WTC11 (cell line): ENCODE measurements around the gene WDR82. TPM values are rescaled to one million over a fixed set of nuclear protein-coding genes. Genes with fewer than 3 reads are reported as not detected.

Experiments used
- ATAC-seq: fragments of 200-7000 bp; cut with Tn5 transposase; 2 replicates; pipeline ENCODE4 v1.10.0; 2021; ENCODE audit warnings: mild to moderate bottlenecking, moderate library complexity
- CTCF ChIA-PET: fragments of 300-600 bp; sonication (Branson Sonifier 250); formaldehyde crosslinking; loops from one replicate; lab custom pipeline; 2021; ENCODE audit warnings: antibody characterized with exemption; lab: Charles Lee
- POLR2A ChIA-PET: fragments of 350-600 bp; sonication (Branson Sonifier 250); formaldehyde crosslinking; loops from one replicate; lab custom pipeline; 2021; ENCODE audit warnings: antibody characterized with exemption; lab: Charles Lee
- DNase-seq: peaks from one replicate; pipeline ENCODE4 v3.0.0; 2021; ENCODE audit warnings: low spot score
- H3K27ac Mint-ChIP-seq: 2 replicates; pipeline ENCODE4 v1.8.0; 2021; ENCODE audit warnings: mixed read lengths
- H3K27me3 Mint-ChIP-seq: 2 replicates; pipeline ENCODE4 v1.8.0; 2021; ENCODE audit warnings: low read depth, mild to moderate bottlenecking, moderate library complexity, mixed read lengths
- H3K36me3 Mint-ChIP-seq: 2 replicates; pipeline ENCODE4 v1.8.0; 2021; ENCODE audit warnings: mixed read lengths
- H3K4me1 Mint-ChIP-seq: 2 replicates; pipeline ENCODE4 v1.8.0; 2022; ENCODE audit warnings: mixed read lengths
- H3K4me3 Mint-ChIP-seq: 2 replicates; pipeline ENCODE4 v1.8.0; 2021; ENCODE audit warnings: mild to moderate bottlenecking, moderate library complexity, mixed read lengths
- H3K9me3 Mint-ChIP-seq: 2 replicates; pipeline ENCODE4 v1.8.0; 2021; ENCODE audit warnings: mixed read lengths
- ATF1 ChIP-seq: sonication (generic); formaldehyde crosslinking; IDR thresholded peaks from 2 replicates; pipeline ENCODE4 v1.8.1; 2023; ENCODE audit warnings: mild to moderate bottlenecking, moderate library complexity, missing genetic modification reagents
- ATF6 ChIP-seq: sonication (generic); formaldehyde crosslinking; IDR thresholded peaks from 2 replicates; pipeline ENCODE4 v1.8.1; 2023; ENCODE audit warnings: mild to moderate bottlenecking, missing genetic modification reagents
- CREM ChIP-seq: sonication (generic); formaldehyde crosslinking; IDR thresholded peaks from 2 replicates; pipeline ENCODE4 v1.8.1; 2022; ENCODE audit warnings: mild to moderate bottlenecking, missing genetic modification reagents, moderate library complexity
- FOXK1 ChIP-seq: sonication (generic); formaldehyde crosslinking; IDR thresholded peaks from 2 replicates; pipeline ENCODE4 v1.8.0; 2022; ENCODE audit warnings: mild to moderate bottlenecking, moderate library complexity, missing genetic modification reagents
- FOXP1 ChIP-seq: sonication (generic); formaldehyde crosslinking; IDR thresholded peaks from 2 replicates; pipeline ENCODE4 v1.8.0; 2022; ENCODE audit warnings: missing genetic modification reagents, mild to moderate bottlenecking, moderate library complexity, borderline replicate concordance
- IRF2 ChIP-seq: sonication (generic); formaldehyde crosslinking; IDR thresholded peaks from 2 replicates; pipeline ENCODE4 v1.8.0; 2022; ENCODE audit warnings: low read depth, missing genetic modification reagents, borderline replicate concordance
- MYBL2 ChIP-seq: sonication (generic); formaldehyde crosslinking; IDR thresholded peaks from 2 replicates; pipeline ENCODE4 v1.8.1; 2023; ENCODE audit warnings: mild to moderate bottlenecking, moderate library complexity, missing genetic modification reagents
- NR2C2 ChIP-seq: sonication (generic); formaldehyde crosslinking; IDR thresholded peaks from 2 replicates; pipeline ENCODE4 v1.8.0; 2022; ENCODE audit warnings: mild to moderate bottlenecking, missing genetic modification reagents
- OVOL2 ChIP-seq: fragments of 250-450 bp; sonication (Bioruptor Pico); IDR thresholded peaks from 2 replicates; pipeline ENCODE4 v1.9.0; 2021; ENCODE audit warnings: mild to moderate bottlenecking, borderline replicate concordance
- PRDM15 ChIP-seq: sonication (generic); formaldehyde crosslinking; IDR thresholded peaks from 2 replicates; pipeline ENCODE4 v1.8.0; 2022; ENCODE audit warnings: missing genetic modification reagents
- RORB ChIP-seq: fragments of 250-450 bp; sonication (Bioruptor Pico); IDR thresholded peaks from 2 replicates; pipeline ENCODE4 v1.9.0; 2021; ENCODE audit warnings: mild to moderate bottlenecking
- SMAD3 ChIP-seq: sonication (generic); formaldehyde crosslinking; IDR thresholded peaks from 2 replicates; pipeline ENCODE4 v1.8.0; 2022; ENCODE audit warnings: missing genetic modification reagents, mild to moderate bottlenecking, borderline replicate concordance
- STAT6 ChIP-seq: sonication (generic); formaldehyde crosslinking; conservative IDR thresholded peaks from 2 replicates; pipeline ENCODE4 v1.8.1; 2023; ENCODE audit warnings: mild to moderate bottlenecking, low read depth, missing genetic modification reagents, moderate library complexity
- ZNF423 ChIP-seq: fragments of 250-450 bp; sonication (Bioruptor Pico); IDR thresholded peaks from 2 replicates; pipeline ENCODE4 v2.1.2; 2022; ENCODE audit warnings: mild to moderate bottlenecking, moderate library complexity
- ZSCAN18 ChIP-seq: fragments of 250-450 bp; sonication (Bioruptor Pico); IDR thresholded peaks from 2 replicates; pipeline ENCODE4 v2.1.2; 2022; ENCODE audit warnings: mild to moderate bottlenecking, moderate library complexity
- total RNA-seq: library from RNA; stranded (reverse); gene quantifications from 3 replicates; pipeline ENCODE4 v1.2.3, GENCODE V29; 2021
- TF ChIP-seq, protein P1 (sequence below): sonication (generic); formaldehyde crosslinking; conservative IDR thresholded peaks from 2 replicates; pipeline ENCODE4 v1.8.1; 2022; ENCODE audit warnings: mild to moderate bottlenecking, missing genetic modification reagents
- TF ChIP-seq, protein P2 (sequence below): sonication (generic); formaldehyde crosslinking; IDR thresholded peaks from 2 replicates; pipeline ENCODE4 v1.8.1; 2022; ENCODE audit warnings: mild to moderate bottlenecking, missing genetic modification reagents, moderate library complexity, borderline replicate concordance

WDR82 gene
- total RNA-seq, 1 experiment from 2014 or later: 69.7 TPM

GRCh38 chr3:52230461-52230860 is 48.0 kb downstream of the WDR82 start (continued):
- TF ChIP-seq STAT6 (no peak), FOXK1 (no peak), ZNF423 (CRISPR knock-in tag) (no peak), IRF2 (CRISPR knock-in tag) (no peak), RORB (no peak), CREM (CRISPR knock-in tag) (no peak)
- TF ChIP-seq, protein P1, sequence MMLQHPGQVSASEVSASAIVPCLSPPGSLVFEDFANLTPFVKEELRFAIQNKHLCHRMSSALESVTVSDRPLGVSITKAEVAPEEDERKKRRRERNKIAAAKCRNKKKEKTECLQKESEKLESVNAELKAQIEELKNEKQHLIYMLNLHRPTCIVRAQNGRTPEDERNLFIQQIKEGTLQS (CRISPR knock-in tag): no peak

GRCh38 chr3:52229656-52230055 is 48.8 kb downstream of the WDR82 start:
- H3K4me3 Mint-ChIP-seq: no peak overlapping the region
- peaks cover 3% of the 10 kb centered on the region; the same call in 1 of the 2 replicates for H3K4me1 Mint-ChIP-seq
- H3K27ac Mint-ChIP-seq: no peak overlapping the region
- ATAC-seq: no peak
- DNase-seq: no peak
- ChIA-PET POLR2A (no interaction called here), CTCF (interaction anchor here (0.6 to 1.6 kb wide), 3 partner anchors 9 to 118 kb away, joined by 3 to 4 read pairs (median 3); partner anchors contain the start of gene TWF2)
- TF ChIP-seq PRDM15 (CRISPR knock-in tag) (no peak), SMAD3 (CRISPR knock-in tag) (no peak), OVOL2 (no peak)
- peaks cover 13% of the 10 kb centered on the region for H3K36me3 Mint-ChIP-seq
- H3K9me3 Mint-ChIP-seq: no peaks in the 10 kb centered on the region
- no peaks in the 10 kb centered on the region for H3K27me3 Mint-ChIP-seq

- DNase-seq: no peak
- no peak overlapping the region for H3K4me3 Mint-ChIP-seq
- peaks cover 3% of the 10 kb centered on the region; the same call in 1 of the 2 replicates for H3K4me1 Mint-ChIP-seq
- H3K27ac Mint-ChIP-seq: no peak overlapping the region
- no peak for ATAC-seq
- H3K9me3 Mint-ChIP-seq: no peaks in the 10 kb centered on the region
- H3K27me3 Mint-ChIP-seq: no peaks in the 10 kb centered on the region
- CTCF ChIA-PET: interaction anchor here (0.5 to 0.6 kb wide), 2 partner anchors 9 to 50 kb away, joined by 3 read pairs; no protein-coding TSS in a partner anchor
- POLR2A ChIA-PET: no interaction called here
- H3K36me3 Mint-ChIP-seq: peaks cover 13% of the 10 kb centered on the region
- TF ChIP-seq NR2C2 (CRISPR knock-in tag): no peak
- TF ChIP-seq FOXP1: no peak
- TF ChIP-seq, protein P1 (CRISPR knock-in tag): no peak
- no peak for TF ChIP-seq ZSCAN18 (CRISPR knock-in tag)
- TF ChIP-seq, protein P2, sequence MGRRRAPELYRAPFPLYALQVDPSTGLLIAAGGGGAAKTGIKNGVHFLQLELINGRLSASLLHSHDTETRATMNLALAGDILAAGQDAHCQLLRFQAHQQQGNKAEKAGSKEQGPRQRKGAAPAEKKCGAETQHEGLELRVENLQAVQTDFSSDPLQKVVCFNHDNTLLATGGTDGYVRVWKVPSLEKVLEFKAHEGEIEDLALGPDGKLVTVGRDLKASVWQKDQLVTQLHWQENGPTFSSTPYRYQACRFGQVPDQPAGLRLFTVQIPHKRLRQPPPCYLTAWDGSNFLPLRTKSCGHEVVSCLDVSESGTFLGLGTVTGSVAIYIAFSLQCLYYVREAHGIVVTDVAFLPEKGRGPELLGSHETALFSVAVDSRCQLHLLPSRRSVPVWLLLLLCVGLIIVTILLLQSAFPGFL (CRISPR knock-in tag): no peak
- no peak for TF ChIP-seq ATF1 (CRISPR knock-in tag)
- no peak for TF ChIP-seq MYBL2 (CRISPR knock-in tag)
- no peak for TF ChIP-seq PRDM15 (CRISPR knock-in tag)
- TF ChIP-seq ATF6 (CRISPR knock-in tag): no peak
These were observed 49.6 kb downstream of the WDR82 start for GRCh38 chr3:52228751-52229291.
